ENCODE measurements around the gene SMOC2. TPM values are rescaled to one million over a fixed set of nuclear protein-coding genes. Genes with fewer than 3 reads are reported as not detected.

SMOC2 gene
- total RNA-seq, 6 experiments from 2014 or later = 0.42 to 3.5 (median 1.2) TPM

DNA sequence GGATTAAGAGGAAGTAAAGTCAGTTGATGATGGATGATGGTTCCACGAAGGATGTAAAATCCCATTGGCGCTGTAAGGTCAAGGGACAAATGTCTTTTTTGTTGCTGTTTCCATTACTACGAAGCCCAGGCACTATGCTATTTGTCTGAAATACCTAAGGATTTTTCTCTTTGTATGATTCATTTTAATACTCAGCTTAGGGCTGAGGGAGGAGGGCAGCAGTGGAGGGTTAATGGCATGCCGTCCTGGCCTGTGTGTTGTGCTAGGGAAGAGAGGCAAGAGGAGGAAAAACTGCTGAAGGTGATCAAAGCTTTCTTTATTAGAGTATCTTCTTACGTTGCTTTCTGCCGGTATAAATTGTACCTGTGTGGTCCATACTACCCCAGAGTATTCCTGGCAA is 6.5 kb upstream of the SMOC2 start:
- no peaks in the 10 kb centered on the region for H3K27me3 ChIP-seq
- no peak overlapping the region for H3K27ac ChIP-seq
- DNase-seq = no peak
- no peak for ATAC-seq
- 46% methylated on average over 6 of the region's 6 CpGs for whole genome bisulfite sequencing (ENCODE audit: insufficient coverage, low coverage, low lambda C conversion rate, missing lambda C conversion rate)
- intact Hi-C loops (cut with DNase I) = no loop called here
- no peak overlapping the region for H3K4me3 ChIP-seq
- TF ChIP-seq, protein P1, sequence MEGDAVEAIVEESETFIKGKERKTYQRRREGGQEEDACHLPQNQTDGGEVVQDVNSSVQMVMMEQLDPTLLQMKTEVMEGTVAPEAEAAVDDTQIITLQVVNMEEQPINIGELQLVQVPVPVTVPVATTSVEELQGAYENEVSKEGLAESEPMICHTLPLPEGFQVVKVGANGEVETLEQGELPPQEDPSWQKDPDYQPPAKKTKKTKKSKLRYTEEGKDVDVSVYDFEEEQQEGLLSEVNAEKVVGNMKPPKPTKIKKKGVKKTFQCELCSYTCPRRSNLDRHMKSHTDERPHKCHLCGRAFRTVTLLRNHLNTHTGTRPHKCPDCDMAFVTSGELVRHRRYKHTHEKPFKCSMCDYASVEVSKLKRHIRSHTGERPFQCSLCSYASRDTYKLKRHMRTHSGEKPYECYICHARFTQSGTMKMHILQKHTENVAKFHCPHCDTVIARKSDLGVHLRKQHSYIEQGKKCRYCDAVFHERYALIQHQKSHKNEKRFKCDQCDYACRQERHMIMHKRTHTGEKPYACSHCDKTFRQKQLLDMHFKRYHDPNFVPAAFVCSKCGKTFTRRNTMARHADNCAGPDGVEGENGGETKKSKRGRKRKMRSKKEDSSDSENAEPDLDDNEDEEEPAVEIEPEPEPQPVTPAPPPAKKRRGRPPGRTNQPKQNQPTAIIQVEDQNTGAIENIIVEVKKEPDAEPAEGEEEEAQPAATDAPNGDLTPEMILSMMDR (IDR thresholded peaks at IDR 0.05) = no peak
- TF ChIP-seq POLR2A (IDR thresholded peaks at IDR 0.05) = no peak
- H3K9me3 ChIP-seq = no peaks in the 10 kb centered on the region
- H3K4me1 ChIP-seq = no peaks in the 10 kb centered on the region
- H3K36me3 ChIP-seq = no peaks in the 10 kb centered on the region

DNA sequence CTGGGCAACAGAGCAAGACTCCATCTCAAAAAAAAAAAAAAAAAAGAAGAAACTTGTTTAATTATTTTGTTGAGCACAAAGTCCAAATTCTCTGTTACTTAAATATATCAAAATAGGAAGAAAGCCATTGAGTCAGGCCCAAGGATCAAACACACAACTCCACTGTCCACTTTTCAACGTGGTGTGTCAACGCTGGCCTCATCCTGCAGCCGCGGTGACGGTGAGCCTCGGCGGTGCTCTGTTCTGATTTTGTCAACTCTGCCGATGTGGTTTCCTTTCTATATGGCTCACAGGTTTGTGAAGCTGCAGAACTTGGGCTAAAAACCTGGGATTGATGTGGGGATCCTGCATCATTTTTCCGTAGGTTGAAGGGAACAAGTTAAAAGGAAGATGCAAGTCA is 3.2 kb upstream of the SMOC2 start:
- intact Hi-C loops (cut with DNase I) = no loop called here

DNA sequence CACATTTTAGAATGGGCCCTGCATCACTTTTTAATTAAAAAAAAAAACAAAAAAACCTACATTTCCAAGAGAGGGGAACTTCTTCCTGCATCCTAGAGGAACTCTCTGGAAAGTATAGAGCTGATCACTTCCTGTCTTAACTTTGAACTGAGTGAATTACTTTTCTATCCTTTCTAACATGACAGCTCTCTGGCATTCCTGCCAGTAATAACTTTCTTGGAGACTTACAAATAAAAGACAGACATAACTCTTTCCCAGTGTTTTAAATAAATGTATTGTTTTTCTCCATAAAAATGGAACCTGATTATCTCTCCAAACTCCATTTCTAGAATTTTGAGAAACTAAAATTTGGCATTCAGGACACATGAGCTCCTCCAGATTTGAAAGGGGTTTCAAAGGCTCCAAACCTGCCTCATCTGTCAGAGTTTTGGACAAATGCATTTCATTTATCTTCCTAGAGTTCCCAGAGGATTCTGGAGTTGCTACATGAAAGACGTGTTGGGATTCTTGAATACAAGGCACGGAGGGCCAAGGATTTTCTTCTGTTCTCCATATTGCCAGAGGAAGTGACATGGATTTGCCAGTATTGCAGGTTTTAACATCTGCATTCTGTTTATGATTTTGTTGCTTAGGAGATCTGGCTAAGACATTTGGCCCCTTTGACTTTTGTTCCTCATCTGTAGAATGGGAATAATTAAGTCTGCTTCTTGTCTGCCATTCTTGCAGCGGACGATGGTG is 2.0 kb upstream of the SMOC2 start:
- TF ChIP-seq, protein P1 (IDR thresholded peaks at IDR 0.05) = no peak
- TF ChIP-seq POLR2A (IDR thresholded peaks at IDR 0.05) = no peak
- intact Hi-C loops (cut with DNase I) = no loop called here
- Histone ChIP-seq H3K4me3 (no peak overlapping the region), H3K36me3 (no peaks in the 10 kb centered on the region), H3K27me3 (peaks cover 0 to 16% of the 10 kb centered on the region in 2 donors), H3K4me1 (peaks cover 0 to 12% (median 0%) of the 10 kb centered on the region in 4 donors), H3K9me3 (no peaks in the 10 kb centered on the region), H3K27ac (no peak overlapping the region)
- ATAC-seq (no peak), DNase-seq (no peak)
- WGBS (ENCODE audit: insufficient coverage, low coverage, low lambda C conversion rate, missing lambda C conversion rate) = 74% methylated on average over 4 of the region's 4 CpGs

More for the DNA sequence above, 3.2 kb upstream of the SMOC2 start:
- H3K27me3 ChIP-seq = peaks cover 0 to 16% of the 10 kb centered on the region in 2 donors
- H3K36me3 ChIP-seq = no peaks in the 10 kb centered on the region
- H3K9me3 ChIP-seq = no peaks in the 10 kb centered on the region
- DNase-seq (no peak), ATAC-seq (no peak)
- peaks cover 0 to 12% (median 0%) of the 10 kb centered on the region in 4 donors for H3K4me1 ChIP-seq
- H3K27ac ChIP-seq = no peak overlapping the region
- TF ChIP-seq, protein P1 (IDR thresholded peaks at IDR 0.05) = no peak
- no peak for TF ChIP-seq POLR2A (IDR thresholded peaks at IDR 0.05)
- H3K4me3 ChIP-seq = no peak overlapping the region
- WGBS (ENCODE audit: insufficient coverage, low coverage, low lambda C conversion rate, missing lambda C conversion rate) = 81% methylated on average over 9 of the region's 9 CpGs

DNA sequence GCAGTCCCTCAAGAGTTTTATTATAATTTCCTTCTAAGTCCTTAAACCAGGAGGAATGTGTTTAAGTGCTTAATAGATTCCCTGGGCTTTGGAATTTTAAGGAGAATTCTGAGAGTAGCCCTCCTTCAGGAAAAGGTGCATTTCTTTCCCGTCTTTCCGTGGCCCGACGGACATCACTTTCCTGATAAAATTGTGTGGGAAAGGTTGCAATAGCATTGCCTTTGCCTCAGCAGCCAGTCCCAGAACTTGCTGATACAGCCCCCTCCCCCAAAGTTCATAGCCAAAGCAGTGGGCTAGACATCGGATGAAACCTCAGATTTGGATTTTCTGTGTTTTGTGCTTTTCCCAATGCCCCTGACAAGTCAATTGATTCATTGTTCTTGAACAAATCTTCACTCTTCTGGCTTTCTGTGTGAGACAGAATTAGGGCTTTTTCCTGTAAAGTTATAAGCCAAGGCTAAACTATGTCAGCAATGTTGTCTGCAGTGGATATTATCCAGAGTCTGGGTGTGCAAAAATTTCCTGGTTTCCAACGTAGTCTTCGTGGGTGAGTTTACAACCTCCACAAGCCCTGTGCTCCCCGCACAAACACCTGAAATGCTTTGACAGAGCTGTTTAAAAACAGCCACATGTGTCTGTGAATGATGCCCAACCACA is 1.1 kb upstream of the SMOC2 start:
- Histone ChIP-seq H3K27me3 (peaks cover 0 to 16% of the 10 kb centered on the region in 2 donors), H3K9me3 (no peaks in the 10 kb centered on the region), H3K27ac (no peak overlapping the region), H3K4me1 (peaks cover 0 to 12% (median 0%) of the 10 kb centered on the region in 4 donors), H3K36me3 (no peaks in the 10 kb centered on the region), H3K4me3 (no peak overlapping the region)
- intact Hi-C loops (cut with DNase I) = no loop called here
- WGBS (ENCODE audit: insufficient coverage, low coverage, low lambda C conversion rate, missing lambda C conversion rate) = 15% methylated on average over 8 of the region's 8 CpGs
- DNase-seq (no peak), ATAC-seq (no peak)
- no peak for TF ChIP-seq POLR2A (IDR thresholded peaks at IDR 0.05)
- TF ChIP-seq, protein P1 (IDR thresholded peaks at IDR 0.05) = no peak
